ENCODE results near the gene ABCG1.
A peak's percentile ranks its signal among the peaks of the same experiment; 100 is the strongest.

Gene ABCG1

GRCh38 chr21:42191696-42192595 lies 27.0 kb upstream of the ABCG1 start:
- DNase-seq = peak; percentile 57

GRCh38 chr21:42193131-42193671 lies 25.7 kb upstream of the ABCG1 start:
- DNase-seq = no peak

- DNase-seq = no peak
Measured at GRCh38 chr21:42193721-42194120, 25.2 kb upstream of the ABCG1 start.

GRCh38 chr21:42194863-42195262 lies 24.1 kb upstream of the ABCG1 start:
- no peak for DNase-seq

GRCh38 chr21:42195378-42196031 lies 23.4 kb upstream of the ABCG1 start:
- no peak for DNase-seq

- no peak for DNase-seq
Measured at GRCh38 chr21:42198929-42199867, 19.7 kb upstream of the ABCG1 start.

- DNase-seq = no peak
Measured at GRCh38 chr21:42199868-42200463, 19.0 kb upstream of the ABCG1 start.

GRCh38 chr21:42200906-42201614 lies 17.9 kb upstream of the ABCG1 start:
- DNase-seq = no peak

- DNase-seq = no peak
Measured at GRCh38 chr21:42201615-42202161, 17.3 kb upstream of the ABCG1 start.

GRCh38 chr21:42202321-42202720 lies 16.6 kb upstream of the ABCG1 start:
- DNase-seq = no peak

GRCh38 chr21:42203321-42203720 lies 15.6 kb upstream of the ABCG1 start:
- no peak for DNase-seq

- no peak for DNase-seq
Measured at GRCh38 chr21:42203936-42204335, 15.0 kb upstream of the ABCG1 start.

- no peak for DNase-seq
Measured at GRCh38 chr21:42207426-42207825, 11.5 kb upstream of the ABCG1 start.

- no peak for DNase-seq
Measured at GRCh38 chr21:42208036-42208435, 10.9 kb upstream of the ABCG1 start.

- DNase-seq = no peak
Measured at GRCh38 chr21:42208801-42209490, 10.0 kb upstream of the ABCG1 start.

GRCh38 chr21:42209801-42210479 lies 9.0 kb upstream of the ABCG1 start:
- DNase-seq = no peak

- no peak for DNase-seq
Measured at GRCh38 chr21:42212266-42212665, 6.7 kb upstream of the ABCG1 start.

GRCh38 chr21:42213082-42213774 lies 5.7 kb upstream of the ABCG1 start:
- no peak for DNase-seq

- no peak for DNase-seq
Measured at GRCh38 chr21:42214081-42214750, 4.7 kb upstream of the ABCG1 start.

Measured in NCI-H1105 treated with DMSO at 0.1 percent for 48 hours (cell line).